IPS-15b (cell line): ENCODE results near the gene RECK.

Source experiments
- H3K27me3 ChIP-seq: one replicate; pipeline ENCODE4 v1.6.1; 2013; ENCODE audit warnings: low read length; ENCODE audit not compliant: control insufficient read depth, insufficient read depth
- H3K36me3 ChIP-seq: one replicate; pipeline ENCODE4 v1.6.1; 2013; ENCODE audit warnings: low read length; ENCODE audit not compliant: control insufficient read depth, insufficient read depth
- H3K4me1 ChIP-seq: one replicate; pipeline ENCODE4 v1.6.1; 2013; ENCODE audit warnings: mild to moderate bottlenecking, low read length; ENCODE audit not compliant: control insufficient read depth, insufficient read depth
- H3K4me3 ChIP-seq: one replicate; pipeline ENCODE4 v1.5.1; 2013; ENCODE audit warnings: low read depth, low read length
- H3K9ac ChIP-seq: one replicate; pipeline ENCODE4 v1.6.1; 2013; ENCODE audit warnings: low read depth, mild to moderate bottlenecking, low read length
- H3K9me3 ChIP-seq: one replicate; pipeline ENCODE4 v1.6.1; 2013; ENCODE audit warnings: mild to moderate bottlenecking, low read length; ENCODE audit not compliant: control insufficient read depth, insufficient read depth

The RECK gene

GRCh38 chr9:36146651-36147050, 109.9 kb downstream of the RECK start:
- Histone ChIP-seq H3K4me3 (no peak overlapping the region), H3K27me3 (no peaks in the 10 kb centered on the region), H3K36me3 (no peaks in the 10 kb centered on the region), H3K4me1 (no peaks in the 10 kb centered on the region), H3K9ac (no peak overlapping the region), H3K9me3 (no peaks in the 10 kb centered on the region)

GRCh38 chr9:36147441-36148175, 110.9 kb downstream of the RECK start:
- Histone ChIP-seq H3K36me3 (no peaks in the 10 kb centered on the region), H3K27me3 (no peaks in the 10 kb centered on the region), H3K9me3 (no peaks in the 10 kb centered on the region), H3K4me1 (no peaks in the 10 kb centered on the region), H3K9ac (no peak overlapping the region), H3K4me3 (no peak overlapping the region)

- H3K4me1 ChIP-seq: no peaks in the 10 kb centered on the region
- no peak overlapping the region for H3K9ac ChIP-seq
- H3K36me3 ChIP-seq: no peaks in the 10 kb centered on the region
- no peaks in the 10 kb centered on the region for H3K27me3 ChIP-seq
- no peak overlapping the region for H3K4me3 ChIP-seq
- H3K9me3 ChIP-seq: no peaks in the 10 kb centered on the region
Measured at GRCh38 chr9:36148311-36149051, 111.8 kb downstream of the RECK start.

- Histone ChIP-seq H3K4me3 (no peak overlapping the region), H3K27me3 (no peaks in the 10 kb centered on the region), H3K9ac (no peak overlapping the region), H3K9me3 (no peaks in the 10 kb centered on the region), H3K4me1 (no peaks in the 10 kb centered on the region), H3K36me3 (no peaks in the 10 kb centered on the region)
Measured at GRCh38 chr9:36149197-36149596, 112.5 kb downstream of the RECK start.

GRCh38 chr9:36150574-36151315, 114.0 kb downstream of the RECK start:
- Histone ChIP-seq H3K4me3 (no peak overlapping the region), H3K9me3 (no peaks in the 10 kb centered on the region), H3K9ac (no peak overlapping the region), H3K4me1 (no peaks in the 10 kb centered on the region), H3K27me3 (no peaks in the 10 kb centered on the region), H3K36me3 (no peaks in the 10 kb centered on the region)

GRCh38 chr9:36151316-36152210, 114.8 kb downstream of the RECK start:
- Histone ChIP-seq H3K27me3 (no peaks in the 10 kb centered on the region), H3K36me3 (no peaks in the 10 kb centered on the region), H3K9me3 (peaks cover 4% of the 10 kb centered on the region), H3K4me1 (no peaks in the 10 kb centered on the region), H3K9ac (no peak overlapping the region), H3K4me3 (no peak overlapping the region)

GRCh38 chr9:36152741-36153438, 116.2 kb downstream of the RECK start:
- no peaks in the 10 kb centered on the region for H3K36me3 ChIP-seq
- no peak overlapping the region for H3K4me3 ChIP-seq
- no peaks in the 10 kb centered on the region for H3K4me1 ChIP-seq
- H3K9me3 ChIP-seq: peaks cover 5% of the 10 kb centered on the region
- H3K9ac ChIP-seq: no peak overlapping the region
- H3K27me3 ChIP-seq: no peaks in the 10 kb centered on the region

- Histone ChIP-seq H3K4me1 (no peaks in the 10 kb centered on the region), H3K36me3 (no peaks in the 10 kb centered on the region), H3K9me3 (peaks cover 5% of the 10 kb centered on the region), H3K4me3 (no peak overlapping the region), H3K27me3 (no peaks in the 10 kb centered on the region), H3K9ac (no peak overlapping the region)
Measured at GRCh38 chr9:36153746-36154145, 117.0 kb downstream of the RECK start.

- H3K9me3 ChIP-seq: peaks cover 5% of the 10 kb centered on the region
- H3K4me3 ChIP-seq: no peak overlapping the region
- no peaks in the 10 kb centered on the region for H3K27me3 ChIP-seq
- H3K4me1 ChIP-seq: no peaks in the 10 kb centered on the region
- no peaks in the 10 kb centered on the region for H3K36me3 ChIP-seq
- H3K9ac ChIP-seq: no peak overlapping the region
Measured at GRCh38 chr9:36154331-36154952, 117.7 kb downstream of the RECK start.

GRCh38 chr9:36156116-36156515, 119.4 kb downstream of the RECK start:
- H3K9me3 ChIP-seq: peaks cover 5% of the 10 kb centered on the region
- no peaks in the 10 kb centered on the region for H3K36me3 ChIP-seq
- H3K4me1 ChIP-seq: no peaks in the 10 kb centered on the region
- H3K4me3 ChIP-seq: no peak overlapping the region
- no peak overlapping the region for H3K9ac ChIP-seq
- H3K27me3 ChIP-seq: no peaks in the 10 kb centered on the region
